IPS-NIHi7 (cell line): Measurements from ENCODE around the gene DAPK2.
"Not testable (repeated sequence)": the region's sequence is repeated elsewhere in the genome, so short reads cannot be mapped to it uniquely, and the experiment has no call there.

Experiments used
- DNase-seq: peaks from one replicate; pipeline ENCODE4 v3.0.0; 2012; ENCODE audit warnings: mixed read lengths; ENCODE audit errors: extremely low spot score

Gene DAPK2

DNA sequence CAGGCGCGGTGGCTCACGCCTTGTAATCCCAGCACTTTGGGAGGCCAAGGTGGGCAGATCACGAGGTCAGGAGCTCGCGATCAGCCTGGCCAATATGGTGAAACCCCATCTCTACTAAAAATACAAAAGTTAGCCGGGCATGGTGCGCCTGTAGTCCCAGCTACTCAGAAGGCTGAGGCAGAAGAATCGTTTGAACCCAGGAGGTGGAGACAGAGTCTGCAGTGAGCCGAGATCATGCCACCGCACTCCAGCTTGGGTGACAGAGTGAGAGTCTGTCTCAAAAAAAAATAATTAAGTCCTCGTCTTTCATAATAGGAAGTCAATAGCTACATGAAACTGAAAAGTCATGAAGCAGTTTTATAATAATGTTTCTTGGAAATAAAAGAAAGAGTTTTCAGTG lies 7.4 kb upstream of the DAPK2 start:
- DNase-seq: not testable (repeated sequence)

DNA sequence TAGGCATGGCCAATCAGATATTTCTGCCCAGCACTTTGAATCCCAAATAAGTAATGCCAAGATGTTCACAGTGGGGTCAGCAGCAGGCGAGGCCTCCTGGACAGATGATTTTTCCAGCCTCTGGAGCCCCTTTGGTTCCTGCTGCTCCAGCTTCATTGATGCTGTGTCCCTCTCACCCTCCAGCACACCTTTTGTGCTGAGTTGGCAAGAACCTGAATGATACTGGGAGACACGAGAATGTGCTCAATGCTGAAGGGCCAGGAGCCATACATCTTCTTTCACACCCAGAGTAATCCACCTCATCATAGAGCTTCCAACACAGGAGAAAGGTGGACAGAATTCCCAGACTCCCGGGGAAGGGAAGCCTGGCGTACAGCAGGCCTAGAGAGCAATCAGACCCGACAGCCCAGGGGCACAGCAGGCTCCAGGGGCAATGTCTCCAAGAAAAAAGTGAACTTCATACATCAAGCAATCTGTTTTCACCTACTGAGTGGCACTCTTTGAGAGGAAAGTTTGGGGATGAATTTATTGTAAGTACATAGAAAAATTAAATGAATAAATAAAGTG lies 6.7 kb upstream of the DAPK2 start:
- DNase-seq: no peak

DNA sequence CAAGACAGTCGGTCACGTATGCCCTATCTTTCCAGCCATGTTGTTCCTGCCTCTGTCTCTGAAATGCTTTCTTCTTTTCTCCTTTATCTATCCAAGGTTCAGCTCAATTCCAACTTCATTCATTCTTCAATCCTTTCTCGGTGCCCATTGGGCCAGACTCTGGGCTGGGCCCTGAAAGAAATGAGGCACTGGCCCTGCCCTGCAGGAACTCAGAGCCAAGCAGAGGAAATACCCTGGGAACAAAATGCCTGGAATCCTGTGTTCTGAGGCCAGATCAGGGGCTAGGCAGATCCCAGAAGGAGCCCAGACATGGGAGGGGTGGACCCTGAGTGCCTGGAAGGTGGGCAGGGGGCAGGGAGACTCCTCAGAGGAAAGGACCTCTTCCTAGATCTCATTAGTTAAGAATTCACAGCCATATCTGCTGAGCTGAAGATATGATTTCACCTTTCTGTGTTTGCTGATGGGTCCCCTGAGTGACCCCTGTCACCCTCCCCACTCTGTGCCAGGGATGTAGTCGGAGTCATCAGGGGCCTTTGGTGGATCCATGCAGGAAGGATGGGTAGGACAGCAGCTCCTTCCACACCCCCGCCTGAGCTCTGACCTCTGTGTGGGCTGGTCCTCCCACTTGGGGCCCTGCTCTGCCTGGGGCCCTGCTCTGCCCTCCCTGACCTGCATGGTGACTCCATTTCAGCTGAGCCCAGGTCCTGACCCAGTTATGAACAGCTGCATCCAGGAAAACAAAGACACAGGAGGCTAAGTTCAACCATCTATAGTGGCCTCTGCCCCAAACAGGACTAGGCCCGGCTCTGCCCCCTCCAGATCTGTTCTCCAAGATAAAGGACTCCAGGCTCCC lies 5.3 kb upstream of the DAPK2 start:
- no peak for DNase-seq

DNA sequence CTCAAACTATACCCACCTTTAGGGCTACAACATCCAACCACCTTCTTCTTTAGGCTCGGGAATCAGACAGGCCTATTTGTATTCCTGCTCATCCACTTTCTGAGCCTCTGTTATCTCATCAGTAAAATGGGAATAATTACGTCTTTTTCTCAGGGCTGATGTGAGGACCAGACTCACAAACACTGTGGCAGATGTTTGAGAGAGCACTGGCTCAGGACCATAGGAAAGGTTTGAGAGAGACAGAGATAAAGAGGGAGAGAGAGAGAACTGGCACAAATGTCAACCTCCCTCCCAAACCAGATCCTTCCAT lies 4.8 kb upstream of the DAPK2 start:
- DNase-seq: no peak

DNA sequence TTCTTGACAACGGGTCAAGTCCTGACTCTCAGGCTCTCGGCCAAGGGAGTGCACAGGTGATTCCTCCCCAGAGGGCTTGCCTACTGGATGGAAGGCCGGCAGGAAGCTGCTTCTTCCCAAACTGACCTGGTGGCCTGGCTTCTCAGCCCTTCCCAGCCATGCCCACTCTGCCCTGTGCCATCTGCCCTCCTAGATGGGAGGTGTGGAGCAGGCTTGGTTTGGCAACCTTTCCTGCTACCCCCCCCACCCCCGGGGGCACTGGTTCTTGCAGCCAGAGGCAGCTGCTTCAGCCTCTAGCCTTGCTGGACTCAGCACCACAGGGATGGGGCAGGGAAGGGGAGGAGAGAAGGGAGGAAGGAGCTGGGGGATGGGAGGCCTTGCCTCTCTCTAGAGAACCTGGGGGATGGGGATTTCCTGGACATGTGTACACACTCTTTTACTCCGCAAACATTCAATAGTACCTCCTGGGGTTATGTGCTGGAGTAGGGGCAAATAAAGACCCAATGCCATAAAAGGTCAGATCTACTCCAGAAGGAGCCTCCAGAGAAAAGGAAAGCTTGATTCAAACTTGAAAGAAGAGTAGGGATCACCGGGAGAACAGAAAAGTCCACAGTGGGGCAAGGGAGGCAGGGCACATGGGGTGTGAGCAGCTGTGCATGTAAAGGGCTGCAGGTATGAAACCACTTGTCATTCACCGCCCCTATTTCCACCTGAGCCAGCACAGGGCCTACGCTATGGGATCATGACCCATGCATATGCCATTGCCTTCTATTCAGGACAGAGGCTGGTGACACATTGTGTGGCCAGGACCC lies 4.2 kb upstream of the DAPK2 start:
- DNase-seq: no peak

DNA sequence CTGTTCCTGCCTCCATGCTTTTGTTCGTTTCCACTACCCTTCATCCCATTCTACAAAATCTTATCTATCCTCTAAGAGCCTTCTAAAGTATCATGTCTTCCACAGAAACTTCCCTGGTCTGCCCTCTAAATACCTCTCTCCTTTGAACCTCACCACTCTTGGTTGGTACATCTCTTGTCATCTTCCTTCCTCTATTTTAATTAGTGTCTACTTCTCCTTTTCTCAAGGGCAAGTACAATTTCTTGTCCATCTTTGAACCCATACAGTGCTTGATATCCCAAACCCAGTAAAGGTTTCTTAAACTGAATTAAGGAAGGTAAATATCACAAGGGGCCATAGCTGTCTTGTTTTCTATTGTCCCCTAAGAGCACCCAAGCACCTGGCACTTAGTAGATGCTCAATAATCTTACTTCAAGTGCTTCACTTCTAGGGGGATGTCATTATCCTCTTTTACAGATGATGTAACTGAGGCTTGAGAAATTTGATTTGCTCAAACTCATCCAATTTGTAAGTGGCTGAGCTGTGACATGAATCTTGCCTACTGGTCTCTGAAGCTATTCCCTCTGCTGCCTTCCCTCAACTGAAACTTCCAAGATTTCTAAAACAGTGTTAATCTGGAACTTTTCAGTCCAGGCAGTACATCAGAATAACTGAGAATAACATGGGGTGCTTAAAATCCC lies 2.6 kb upstream of the DAPK2 start:
- no peak for DNase-seq

DNA sequence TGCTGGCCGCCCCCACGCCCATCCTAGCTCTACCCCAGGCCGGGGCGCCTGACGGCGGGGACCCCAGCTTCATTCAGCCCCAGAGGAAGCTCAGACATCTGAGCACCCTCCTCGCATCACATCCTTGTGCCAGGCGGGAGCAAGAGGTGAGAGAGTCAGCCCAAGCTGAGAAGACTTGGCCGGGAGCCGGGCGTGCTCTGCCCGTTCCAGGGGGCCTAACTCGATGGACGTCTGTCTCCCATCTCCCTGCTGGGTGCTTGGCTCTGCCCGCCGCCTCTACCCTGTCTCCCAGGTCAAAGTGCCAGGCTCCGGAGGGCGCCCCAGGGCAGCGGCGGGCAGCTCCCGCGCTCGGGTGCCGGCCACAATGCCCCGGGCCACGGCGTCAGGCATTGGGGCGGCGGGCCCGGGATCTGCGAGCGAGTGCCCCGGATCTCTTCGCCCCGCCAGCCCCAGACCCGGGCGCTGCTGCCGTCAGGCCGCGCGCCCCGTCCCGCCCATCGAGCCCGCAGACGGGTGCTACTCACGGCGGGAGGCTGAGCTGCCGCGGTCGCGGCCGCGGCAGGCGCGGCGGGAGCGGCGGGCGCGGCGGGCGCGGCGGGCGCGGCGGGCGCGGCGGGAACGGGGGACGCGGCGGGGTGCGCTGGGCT lies 388 bp downstream of the DAPK2 start:
- peak; percentile 63 for DNase-seq

DNA sequence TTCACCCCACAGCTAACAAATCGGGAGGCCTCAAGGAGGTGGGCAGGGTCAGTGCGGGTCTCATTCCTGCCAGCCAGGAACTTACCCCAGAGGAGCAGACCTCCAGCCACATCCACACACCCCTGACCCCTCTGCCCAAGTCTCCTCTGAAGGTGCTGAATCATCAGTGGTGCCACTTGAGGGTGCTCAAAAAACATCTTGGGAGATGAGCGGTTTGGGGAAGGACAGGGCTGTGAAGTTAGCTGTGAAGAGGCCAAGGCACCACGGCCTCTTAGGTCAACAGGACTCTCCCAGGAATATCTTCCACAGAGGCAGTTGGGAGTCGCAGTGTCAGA lies 1.2 kb downstream of the DAPK2 start:
- DNase-seq: no peak

DNA sequence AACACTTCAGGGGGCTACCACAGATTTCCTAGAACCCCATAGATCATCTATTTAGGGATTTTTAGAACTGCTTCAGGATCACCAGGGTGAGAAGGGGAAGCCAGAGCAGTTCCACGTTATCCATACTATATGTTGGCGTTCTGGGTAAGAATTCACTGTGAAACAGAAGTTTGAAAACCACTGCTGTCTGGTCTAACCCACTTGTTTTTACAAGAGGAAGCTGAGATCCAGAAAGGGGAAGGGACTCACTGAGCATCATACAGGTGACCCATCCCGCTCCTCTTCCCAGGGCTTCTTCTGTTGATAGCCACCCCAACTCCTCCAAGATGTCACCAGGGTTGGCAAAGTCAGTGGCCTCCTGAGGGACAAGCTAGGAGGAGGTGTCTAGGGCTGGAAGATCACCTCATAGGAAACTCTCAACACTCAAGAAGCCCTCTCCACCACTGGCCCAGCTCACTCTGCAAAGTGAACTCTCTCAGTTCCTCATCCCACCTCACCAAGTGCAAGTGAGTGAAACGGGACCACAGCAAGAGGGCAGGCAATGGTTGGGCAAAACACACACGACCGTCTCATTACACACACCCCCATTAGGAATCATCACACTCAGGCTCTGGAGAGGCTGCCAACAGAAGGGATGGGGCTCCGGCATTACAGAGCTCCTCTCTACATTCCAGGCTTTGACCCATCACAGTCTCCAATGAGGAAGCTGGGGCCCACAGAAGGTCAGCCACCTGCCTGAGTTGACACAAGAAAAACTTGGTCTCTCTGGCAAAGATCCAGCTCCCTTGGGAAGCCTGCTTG lies 1.8 kb downstream of the DAPK2 start:
- DNase-seq: no peak

DNA sequence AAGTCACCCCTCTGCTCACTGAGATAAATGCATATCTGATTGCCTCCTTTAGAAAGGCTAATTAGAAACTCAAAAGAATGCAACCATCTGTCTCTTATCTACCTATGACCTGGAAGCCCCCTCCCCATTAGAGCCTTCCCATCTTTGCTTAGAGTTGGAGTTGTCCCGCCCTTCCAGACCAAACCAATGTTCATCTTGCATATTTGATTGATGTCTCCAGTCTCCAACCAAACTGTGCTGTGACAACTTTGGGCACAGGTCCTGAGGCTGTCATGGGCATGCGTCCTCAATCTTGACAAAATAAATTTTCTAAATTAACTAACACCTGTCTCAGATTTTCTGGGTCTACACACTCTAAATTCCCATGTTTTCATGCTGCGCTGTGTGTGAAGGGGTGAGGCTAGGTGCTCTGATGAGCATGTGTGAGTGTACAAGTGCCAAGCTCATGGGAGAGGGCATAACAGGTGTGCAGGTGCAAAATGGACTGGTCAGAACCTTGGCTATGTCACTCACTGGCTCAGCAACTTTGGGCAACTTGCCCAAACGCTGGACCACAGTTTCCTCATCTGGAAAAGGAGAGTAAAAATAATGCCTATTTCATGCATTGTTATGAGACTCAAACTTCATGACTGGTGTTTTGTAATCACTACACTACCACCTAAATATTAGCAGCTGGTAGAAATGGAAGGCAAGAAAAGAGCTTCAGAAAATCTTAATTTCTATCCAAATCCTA lies 7.2 kb downstream of the DAPK2 start:
- DNase-seq: no peak

DNA sequence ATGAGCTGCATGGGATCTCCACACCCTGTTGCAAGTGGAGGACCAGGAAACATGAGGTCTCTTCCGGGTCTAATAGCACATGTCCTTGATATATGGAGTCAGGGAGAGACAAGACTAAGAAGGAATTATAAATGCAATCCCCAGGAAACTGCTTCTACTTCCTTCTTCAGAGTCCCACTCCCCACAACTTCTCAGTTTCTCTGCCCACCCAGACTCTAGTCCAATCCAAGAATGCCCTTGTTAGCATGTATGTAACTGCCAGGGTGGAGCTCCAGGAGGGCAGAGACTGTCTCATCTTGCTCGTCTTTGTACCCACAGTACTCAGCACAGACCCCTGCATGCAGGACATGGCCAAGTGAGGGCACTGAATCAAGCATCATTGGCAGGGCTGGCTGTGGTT lies 8.3 kb downstream of the DAPK2 start:
- no peak for DNase-seq

DNA sequence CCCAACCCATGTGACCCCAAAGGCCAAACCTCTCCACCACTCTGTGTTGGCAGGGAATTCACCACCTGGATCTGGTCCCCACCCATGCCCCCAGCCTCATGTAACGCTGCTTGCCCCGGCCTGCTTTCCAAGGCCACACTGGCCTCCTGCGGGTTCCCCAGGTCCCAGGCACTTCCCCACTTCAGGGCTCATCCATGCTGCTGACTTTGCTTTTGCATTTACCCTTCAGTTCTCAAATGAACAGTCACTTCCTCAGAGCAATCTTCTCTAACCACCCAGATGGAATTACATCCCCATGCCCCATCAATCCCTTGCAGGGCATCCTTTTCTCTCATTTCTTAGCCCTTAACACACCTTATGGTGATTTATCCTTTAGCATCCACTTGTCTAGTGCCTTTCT lies 9.2 kb downstream of the DAPK2 start:
- no peak for DNase-seq

DNA sequence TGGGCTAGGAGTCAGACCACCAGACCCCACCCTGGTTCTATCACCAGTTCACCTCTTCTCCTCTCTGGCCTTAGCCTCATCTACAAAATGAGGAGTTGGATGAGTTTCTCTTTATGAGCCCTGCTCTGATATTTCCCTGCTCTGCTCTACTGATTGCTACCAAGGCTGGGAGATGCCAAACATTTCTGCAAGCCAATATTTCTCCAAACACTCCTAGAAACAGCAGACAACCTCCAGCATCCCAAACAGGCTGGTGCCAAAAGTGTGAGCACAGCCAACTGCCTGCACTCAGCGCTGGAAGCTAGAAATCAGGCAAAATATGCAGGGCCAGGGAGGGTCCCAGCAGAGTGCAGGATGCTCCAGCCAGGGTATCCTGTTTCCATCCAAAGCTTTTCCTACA lies 10.8 kb downstream of the DAPK2 start:
- DNase-seq: no peak

DNA sequence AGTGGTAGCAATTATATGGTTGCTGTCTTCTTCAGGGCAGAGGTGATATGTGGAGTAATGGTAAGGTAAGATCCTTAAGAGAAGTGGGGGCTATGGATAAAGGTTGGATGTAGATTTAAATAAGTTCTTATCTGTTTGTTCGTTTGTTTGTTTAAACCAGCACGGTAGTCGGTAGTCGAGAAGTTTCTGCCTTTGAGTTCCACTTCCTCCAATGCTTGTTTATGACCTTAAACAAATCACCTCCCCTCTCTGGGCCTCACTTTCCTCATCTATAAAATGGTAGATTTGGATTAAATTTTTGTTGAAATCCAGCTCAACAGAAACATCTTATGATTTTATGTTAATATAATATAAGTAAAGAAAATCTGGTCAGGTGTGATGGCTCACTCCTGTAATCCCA lies 11.8 kb downstream of the DAPK2 start:
- no peak for DNase-seq

DNA sequence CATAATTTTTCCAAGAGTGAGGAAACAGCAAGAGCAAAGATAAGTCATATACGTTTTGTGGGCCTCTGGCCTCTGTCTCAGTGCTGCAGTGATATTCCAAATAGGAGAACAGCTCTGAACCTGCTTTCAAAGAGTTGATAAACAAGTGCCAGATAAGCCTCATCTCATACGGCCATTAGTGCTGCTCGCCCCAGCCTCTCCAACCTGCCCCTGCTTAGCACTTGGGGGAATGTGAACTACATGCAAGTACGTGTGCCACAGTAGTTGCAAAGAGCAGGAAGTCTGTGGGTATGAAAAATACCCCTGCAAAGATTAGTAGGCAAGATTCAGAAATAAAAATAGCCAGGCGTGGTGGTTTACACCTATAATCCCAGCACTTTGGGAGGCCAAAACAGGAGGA lies 14.0 kb downstream of the DAPK2 start:
- no peak for DNase-seq

DNA sequence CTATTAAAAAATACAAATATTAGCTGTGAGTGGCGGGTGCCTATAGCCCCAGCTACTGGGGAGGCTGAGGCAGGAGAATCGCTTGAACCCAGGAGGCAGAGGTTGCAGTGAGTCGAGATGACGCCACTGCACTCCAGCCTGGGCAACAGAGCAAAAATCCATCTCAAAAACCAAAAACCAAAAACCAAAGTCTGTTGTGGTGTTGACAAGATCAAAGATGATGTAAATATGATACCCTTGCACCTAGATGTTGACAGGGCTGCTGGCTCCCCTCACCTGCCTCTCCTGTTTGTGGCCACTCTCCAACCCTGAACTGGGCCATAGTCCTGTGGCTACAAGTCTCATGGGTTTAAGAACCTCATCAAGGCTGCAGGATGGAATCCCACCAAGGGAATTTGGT lies 16.2 kb downstream of the DAPK2 start:
- DNase-seq: no peak

DNA sequence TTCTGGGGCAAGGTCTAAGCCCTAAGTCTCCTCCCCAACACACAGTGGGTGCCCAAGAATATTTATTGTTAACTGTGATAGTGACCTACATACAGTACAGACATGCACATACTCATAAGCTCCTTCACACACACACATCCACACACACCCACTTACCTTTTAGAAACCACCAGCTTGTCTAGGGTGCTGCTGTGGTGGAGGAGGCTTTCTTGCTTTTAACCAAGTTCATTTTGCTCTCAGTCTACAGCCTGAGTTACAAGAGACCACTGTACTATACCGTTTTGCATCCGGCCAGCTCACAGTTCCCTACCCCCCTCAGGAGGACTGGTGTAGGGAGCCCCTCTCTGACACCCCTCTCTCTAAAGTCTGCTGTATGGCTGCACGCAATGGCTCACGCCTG lies 16.7 kb downstream of the DAPK2 start:
- no peak for DNase-seq

DNA sequence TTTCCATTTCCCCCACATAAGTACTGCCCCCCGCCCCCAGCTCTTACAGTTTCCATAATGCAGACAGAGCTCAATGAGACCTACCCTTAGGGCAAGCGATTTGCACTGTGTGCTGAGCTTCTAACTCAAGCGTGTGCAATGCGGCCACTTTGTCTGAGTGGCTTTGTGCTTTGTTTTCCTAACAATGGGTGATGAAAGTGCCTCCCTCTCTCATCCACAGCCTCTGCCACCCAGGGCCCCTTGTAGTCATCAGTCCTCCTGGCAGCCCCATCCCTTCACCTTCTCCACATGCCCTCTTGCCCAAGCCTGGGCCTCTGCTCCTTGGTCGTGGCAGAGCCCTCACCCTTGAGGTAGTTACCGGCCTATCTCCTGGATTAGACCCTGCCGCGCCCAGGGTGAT lies 17.2 kb downstream of the DAPK2 start:
- DNase-seq: no peak

DNA sequence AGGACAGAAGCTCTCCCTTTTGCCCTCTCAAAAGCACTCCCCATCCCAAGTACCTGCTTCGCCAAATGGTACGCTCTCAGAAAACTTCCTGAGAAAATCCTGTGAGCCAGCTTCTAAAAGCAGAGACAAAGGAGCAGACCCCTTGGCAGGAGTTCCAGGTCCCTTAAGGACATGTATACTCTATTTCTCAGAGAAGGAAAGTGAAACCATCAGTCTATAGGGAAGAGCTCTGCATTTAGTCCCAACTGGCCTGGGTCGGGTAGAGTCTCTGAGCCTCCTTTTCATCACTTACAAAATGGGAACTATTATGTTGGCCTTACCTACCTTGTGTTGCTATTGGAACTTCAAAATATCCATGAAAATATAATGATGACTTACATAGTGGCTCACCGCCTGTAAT lies 19.7 kb downstream of the DAPK2 start:
- no peak for DNase-seq
